ENCODE measurements around the gene PHLPP1.

The PHLPP1 gene

GRCh38 chr18:62781262-62781661 lies 65.9 kb downstream of the PHLPP1 start:
- TF ChIP-seq EP300 (IDR thresholded peaks at IDR 0.05; ENCODE audit: borderline replicate concordance): no peak
- TF ChIP-seq, protein P1, sequence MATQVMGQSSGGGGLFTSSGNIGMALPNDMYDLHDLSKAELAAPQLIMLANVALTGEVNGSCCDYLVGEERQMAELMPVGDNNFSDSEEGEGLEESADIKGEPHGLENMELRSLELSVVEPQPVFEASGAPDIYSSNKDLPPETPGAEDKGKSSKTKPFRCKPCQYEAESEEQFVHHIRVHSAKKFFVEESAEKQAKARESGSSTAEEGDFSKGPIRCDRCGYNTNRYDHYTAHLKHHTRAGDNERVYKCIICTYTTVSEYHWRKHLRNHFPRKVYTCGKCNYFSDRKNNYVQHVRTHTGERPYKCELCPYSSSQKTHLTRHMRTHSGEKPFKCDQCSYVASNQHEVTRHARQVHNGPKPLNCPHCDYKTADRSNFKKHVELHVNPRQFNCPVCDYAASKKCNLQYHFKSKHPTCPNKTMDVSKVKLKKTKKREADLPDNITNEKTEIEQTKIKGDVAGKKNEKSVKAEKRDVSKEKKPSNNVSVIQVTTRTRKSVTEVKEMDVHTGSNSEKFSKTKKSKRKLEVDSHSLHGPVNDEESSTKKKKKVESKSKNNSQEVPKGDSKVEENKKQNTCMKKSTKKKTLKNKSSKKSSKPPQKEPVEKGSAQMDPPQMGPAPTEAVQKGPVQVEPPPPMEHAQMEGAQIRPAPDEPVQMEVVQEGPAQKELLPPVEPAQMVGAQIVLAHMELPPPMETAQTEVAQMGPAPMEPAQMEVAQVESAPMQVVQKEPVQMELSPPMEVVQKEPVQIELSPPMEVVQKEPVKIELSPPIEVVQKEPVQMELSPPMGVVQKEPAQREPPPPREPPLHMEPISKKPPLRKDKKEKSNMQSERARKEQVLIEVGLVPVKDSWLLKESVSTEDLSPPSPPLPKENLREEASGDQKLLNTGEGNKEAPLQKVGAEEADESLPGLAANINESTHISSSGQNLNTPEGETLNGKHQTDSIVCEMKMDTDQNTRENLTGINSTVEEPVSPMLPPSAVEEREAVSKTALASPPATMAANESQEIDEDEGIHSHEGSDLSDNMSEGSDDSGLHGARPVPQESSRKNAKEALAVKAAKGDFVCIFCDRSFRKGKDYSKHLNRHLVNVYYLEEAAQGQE (IDR thresholded peaks at IDR 0.05; ENCODE audit: low read depth): no peak
- no peak for TF ChIP-seq YY1 (IDR thresholded peaks at IDR 0.05; ENCODE audit: low read depth)
- TF ChIP-seq CREB1 (IDR thresholded peaks at IDR 0.05; ENCODE audit: low read depth): no peak
- TF ChIP-seq MAX (IDR thresholded peaks at IDR 0.05): no peak
- no peak for TF ChIP-seq TAF1 (IDR thresholded peaks at IDR 0.05; ENCODE audit: low read depth)
- TF ChIP-seq EGR1 (IDR thresholded peaks at IDR 0.05): no peak
- no peak for TF ChIP-seq NFIC (IDR thresholded peaks at IDR 0.05)
- TF ChIP-seq TCF12 (IDR thresholded peaks at IDR 0.05; ENCODE audit: low read depth): no peak
- TF ChIP-seq, protein P2, sequence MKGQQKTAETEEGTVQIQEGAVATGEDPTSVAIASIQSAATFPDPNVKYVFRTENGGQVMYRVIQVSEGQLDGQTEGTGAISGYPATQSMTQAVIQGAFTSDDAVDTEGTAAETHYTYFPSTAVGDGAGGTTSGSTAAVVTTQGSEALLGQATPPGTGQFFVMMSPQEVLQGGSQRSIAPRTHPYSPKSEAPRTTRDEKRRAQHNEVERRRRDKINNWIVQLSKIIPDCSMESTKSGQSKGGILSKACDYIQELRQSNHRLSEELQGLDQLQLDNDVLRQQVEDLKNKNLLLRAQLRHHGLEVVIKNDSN (IDR thresholded peaks at IDR 0.05): no peak
- no peak for TF ChIP-seq RAD21 (IDR thresholded peaks at IDR 0.05; ENCODE audit: low read depth)
- no peak for TF ChIP-seq FOXM1 (IDR thresholded peaks at IDR 0.05; ENCODE audit: borderline replicate concordance, low read depth)
- TF ChIP-seq TEAD4 (IDR thresholded peaks at IDR 0.05): no peak
- TF ChIP-seq ZBTB7A (IDR thresholded peaks at IDR 0.05; ENCODE audit: low read depth): no peak
- no peak for TF ChIP-seq CEBPB (IDR thresholded peaks at IDR 0.05)

GRCh38 chr18:62781893-62782292 lies 66.6 kb downstream of the PHLPP1 start:
- TF ChIP-seq, protein P1 (IDR thresholded peaks at IDR 0.05; ENCODE audit: low read depth): no peak
- TF ChIP-seq TCF12 (IDR thresholded peaks at IDR 0.05; ENCODE audit: low read depth) (no peak), FOXM1 (IDR thresholded peaks at IDR 0.05; ENCODE audit: borderline replicate concordance, low read depth) (no peak), NFIC (IDR thresholded peaks at IDR 0.05) (no peak), MAX (IDR thresholded peaks at IDR 0.05) (no peak), EGR1 (IDR thresholded peaks at IDR 0.05) (no peak), YY1 (IDR thresholded peaks at IDR 0.05; ENCODE audit: low read depth) (no peak), ZBTB7A (IDR thresholded peaks at IDR 0.05; ENCODE audit: low read depth) (no peak), EP300 (IDR thresholded peaks at IDR 0.05; ENCODE audit: borderline replicate concordance) (no peak), CREB1 (IDR thresholded peaks at IDR 0.05; ENCODE audit: low read depth) (no peak), CEBPB (IDR thresholded peaks at IDR 0.05) (no peak), RAD21 (IDR thresholded peaks at IDR 0.05; ENCODE audit: low read depth) (no peak)
- TF ChIP-seq, protein P2 (IDR thresholded peaks at IDR 0.05): no peak

DNA sequence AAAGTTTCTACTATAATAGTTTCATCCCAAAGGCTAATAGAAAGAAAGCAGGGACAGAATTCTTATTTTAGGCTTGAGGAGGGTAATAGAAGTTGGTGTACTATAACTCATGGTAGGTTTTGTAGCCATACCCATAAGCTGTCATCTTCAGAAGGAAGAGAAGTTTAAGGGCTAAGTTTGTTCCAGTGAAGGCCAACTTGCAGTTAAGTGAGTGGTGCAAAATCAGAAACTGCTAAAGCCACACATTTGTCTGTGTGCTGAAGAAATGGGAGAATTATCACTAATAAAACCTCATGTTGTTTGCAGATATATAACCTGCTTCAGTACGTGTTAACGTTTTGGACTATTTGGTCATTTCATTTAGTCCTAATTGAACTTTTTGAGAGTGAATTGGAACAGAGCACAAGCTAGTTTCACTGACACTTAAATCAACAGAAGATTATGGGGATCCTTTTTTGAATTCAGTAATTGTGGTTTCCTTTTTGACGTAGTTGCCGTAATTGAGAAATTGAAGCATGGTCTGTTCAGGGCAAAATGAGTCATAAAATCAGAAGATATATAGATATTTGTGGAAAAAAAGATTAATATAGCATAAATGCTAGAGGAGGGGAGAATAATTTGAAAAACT lies 69.1 kb downstream of the PHLPP1 start:
- TF ChIP-seq TEAD4 (IDR thresholded peaks at IDR 0.05) (no peak), MAX (IDR thresholded peaks at IDR 0.05) (no peak), NFIC (IDR thresholded peaks at IDR 0.05) (no peak), ZBTB7A (IDR thresholded peaks at IDR 0.05; ENCODE audit: low read depth) (no peak), TCF12 (IDR thresholded peaks at IDR 0.05; ENCODE audit: low read depth) (no peak), CREB1 (IDR thresholded peaks at IDR 0.05; ENCODE audit: low read depth) (no peak), EP300 (IDR thresholded peaks at IDR 0.05; ENCODE audit: borderline replicate concordance) (no peak), FOXM1 (IDR thresholded peaks at IDR 0.05; ENCODE audit: borderline replicate concordance, low read depth) (no peak), EGR1 (IDR thresholded peaks at IDR 0.05) (no peak), YY1 (IDR thresholded peaks at IDR 0.05; ENCODE audit: low read depth) (no peak), RAD21 (IDR thresholded peaks at IDR 0.05; ENCODE audit: low read depth) (no peak), TAF1 (IDR thresholded peaks at IDR 0.05; ENCODE audit: low read depth) (no peak), CEBPB (IDR thresholded peaks at IDR 0.05) (no peak)
- TF ChIP-seq, protein P2 (IDR thresholded peaks at IDR 0.05): no peak
- TF ChIP-seq, protein P1 (IDR thresholded peaks at IDR 0.05; ENCODE audit: low read depth): no peak
